GM19468 (cell line): ENCODE data around the gene ZNF787.

Experiments used
- ATAC-seq: cut with Tn5 transposase; IDR thresholded peaks from one replicate; pipeline ENCODE4 v1.9.1; 2021; ENCODE audit warnings: mild to moderate bottlenecking, moderate library complexity, moderate number of reproducible peaks; ENCODE audit not compliant: unreplicated experiment; ENCODE audit errors: extremely low read depth

The ZNF787 gene

DNA sequence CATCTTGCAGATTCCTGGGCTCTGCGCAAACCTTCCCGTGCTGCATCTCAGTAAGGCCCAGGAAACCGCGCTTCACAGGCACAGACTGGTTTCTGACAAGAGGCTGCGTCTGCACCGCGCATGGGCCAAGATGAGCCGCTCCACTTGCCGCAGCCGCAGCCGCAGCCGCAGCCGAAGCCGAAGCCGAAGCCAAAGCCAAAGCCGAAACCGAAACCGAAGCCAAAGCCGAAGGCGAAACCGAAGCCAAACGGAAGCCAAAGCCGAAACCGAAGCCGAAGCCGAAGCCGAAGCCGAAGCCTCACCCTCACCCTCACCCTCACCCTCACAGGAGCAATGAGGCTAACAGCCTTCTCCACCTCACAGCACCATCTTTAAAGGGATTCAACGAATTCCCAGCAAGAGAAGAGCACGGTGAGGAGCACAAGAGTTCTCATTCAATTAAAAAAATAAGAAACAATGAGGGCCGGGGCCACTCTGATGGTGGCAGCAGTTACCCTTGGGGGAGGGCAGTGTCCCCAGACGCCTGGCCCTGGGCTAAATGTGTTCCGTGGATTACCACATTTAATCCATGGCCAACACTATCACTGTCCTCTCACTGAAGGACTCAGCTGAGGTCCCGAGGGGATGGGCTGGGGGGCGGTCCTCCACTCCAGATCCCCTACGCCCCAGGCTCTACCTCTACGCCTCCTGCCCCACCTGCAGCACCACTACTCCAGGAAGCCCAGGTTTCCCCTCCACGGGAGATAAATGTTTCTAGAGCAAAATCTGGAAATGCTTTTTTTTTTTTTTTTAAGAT, 29.1 kb downstream of the ZNF787 start:
- ATAC-seq = no peak

DNA sequence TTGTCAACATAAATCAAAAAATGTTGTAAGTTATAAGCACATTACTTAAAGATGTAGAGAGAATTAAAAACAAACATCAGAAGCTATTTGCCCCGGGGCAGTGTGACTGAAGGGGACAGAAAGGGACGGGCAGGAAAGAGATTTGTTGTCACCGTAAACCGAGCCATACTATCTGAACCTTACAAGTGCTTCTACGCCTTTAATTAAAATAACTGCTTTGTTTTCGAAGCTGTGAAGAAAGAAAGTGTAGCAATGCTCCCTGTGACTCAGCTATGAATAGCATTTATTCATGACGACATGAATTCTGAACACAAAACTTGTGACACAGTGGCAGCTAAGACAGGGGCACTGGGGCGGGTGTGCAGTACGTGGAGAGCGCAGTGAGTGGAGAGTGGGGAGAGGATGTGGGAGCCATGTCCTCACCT, 30.0 kb downstream of the ZNF787 start:
- ATAC-seq = no peak

DNA sequence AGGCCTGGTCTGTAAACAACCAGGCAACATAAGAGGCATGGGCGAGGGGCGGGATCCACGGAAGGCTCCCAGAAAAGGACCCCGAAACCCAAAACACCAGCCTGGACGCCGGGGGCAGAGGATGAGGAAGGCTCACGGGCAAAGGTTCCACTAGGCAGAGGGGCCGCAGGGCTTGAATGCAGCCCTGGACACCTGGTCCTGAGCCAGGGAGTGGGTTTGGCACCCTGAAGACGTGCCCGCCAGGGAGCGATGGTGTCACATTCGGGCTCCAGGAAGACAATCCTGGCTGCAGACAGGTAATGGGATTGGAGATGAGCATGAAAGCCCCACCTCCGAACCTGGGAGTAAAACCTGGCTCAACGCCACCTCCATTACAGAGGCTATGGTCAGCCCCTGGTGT, 31.8 kb downstream of the ZNF787 start:
- no peak for ATAC-seq

DNA sequence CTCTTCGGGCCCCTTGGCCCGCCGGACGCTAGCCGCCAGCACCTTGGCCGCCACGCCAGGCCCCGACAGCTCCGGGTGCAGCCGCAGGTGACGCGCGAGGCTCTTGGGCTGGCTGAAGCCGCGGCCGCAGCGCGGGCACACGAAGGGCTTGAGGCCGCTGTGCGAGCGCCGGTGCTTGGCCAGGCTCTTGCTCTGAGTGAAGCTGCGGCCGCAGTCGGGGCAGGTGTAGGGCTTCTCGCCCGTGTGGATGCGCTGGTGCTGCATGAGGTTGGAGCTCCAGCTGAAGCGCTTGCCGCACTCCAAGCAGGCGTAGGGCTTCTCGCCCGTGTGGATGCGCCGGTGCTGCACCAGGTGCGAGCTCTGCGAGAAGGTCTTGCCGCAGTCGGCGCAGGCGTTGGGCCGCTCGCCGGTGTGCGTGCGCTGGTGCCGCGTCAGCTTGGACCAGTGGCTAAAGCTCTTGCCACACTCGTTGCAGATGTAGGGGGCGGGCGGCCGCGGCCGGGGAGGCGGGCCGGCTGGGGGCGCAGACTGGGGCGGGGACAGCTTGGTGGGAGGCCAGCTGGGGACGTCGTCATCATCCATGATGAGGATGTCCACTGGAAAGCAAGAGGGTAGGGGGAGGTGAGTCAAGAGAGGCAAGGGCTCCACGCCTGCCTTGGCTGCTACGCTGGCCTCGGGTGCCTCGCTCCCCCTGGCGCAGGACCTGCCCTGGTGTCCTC, 32.4 kb downstream of the ZNF787 start:
- ATAC-seq = no peak

DNA sequence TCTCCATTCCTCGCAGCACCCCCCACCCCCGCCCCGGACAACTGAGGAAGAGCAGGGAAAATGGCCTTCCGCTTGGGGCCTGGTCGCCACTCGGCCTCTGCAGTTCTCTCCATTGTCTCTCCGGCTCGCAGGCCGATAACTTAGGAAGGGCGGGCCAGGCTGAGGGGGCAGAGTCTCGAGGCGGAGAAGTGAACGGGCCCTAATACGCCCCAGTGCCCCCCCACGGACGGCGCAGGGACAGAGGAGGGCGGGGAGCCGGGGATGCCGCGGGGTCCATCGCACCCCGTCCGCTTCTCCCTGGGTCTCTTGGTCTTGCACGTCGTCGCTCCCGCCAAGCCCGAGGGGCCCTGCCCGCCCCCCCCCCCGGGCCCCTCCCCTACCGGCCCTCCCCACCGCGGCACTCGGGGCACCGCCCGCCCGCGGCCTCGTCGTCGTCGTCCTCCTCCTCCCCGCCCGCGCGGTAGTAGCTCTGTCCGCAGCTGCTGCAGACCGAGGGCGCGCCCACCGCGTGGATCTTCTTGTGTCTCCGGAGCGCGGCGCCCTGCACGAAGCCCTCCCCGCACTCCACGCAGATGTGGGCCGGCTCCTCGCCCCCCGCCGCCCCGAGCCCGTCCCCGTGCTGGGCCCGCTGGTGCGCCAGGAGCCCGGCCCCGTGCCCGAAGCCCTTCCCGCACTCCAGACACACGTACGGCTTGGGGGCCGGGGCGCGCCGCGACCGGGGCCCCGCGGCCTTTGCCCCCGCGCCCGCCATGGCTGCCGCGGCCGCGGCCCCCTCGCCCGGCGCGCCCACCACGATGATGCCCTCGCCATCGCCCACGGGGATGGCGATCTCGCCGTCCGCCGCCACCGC, 33.2 kb downstream of the ZNF787 start:
- ATAC-seq = no peak

DNA sequence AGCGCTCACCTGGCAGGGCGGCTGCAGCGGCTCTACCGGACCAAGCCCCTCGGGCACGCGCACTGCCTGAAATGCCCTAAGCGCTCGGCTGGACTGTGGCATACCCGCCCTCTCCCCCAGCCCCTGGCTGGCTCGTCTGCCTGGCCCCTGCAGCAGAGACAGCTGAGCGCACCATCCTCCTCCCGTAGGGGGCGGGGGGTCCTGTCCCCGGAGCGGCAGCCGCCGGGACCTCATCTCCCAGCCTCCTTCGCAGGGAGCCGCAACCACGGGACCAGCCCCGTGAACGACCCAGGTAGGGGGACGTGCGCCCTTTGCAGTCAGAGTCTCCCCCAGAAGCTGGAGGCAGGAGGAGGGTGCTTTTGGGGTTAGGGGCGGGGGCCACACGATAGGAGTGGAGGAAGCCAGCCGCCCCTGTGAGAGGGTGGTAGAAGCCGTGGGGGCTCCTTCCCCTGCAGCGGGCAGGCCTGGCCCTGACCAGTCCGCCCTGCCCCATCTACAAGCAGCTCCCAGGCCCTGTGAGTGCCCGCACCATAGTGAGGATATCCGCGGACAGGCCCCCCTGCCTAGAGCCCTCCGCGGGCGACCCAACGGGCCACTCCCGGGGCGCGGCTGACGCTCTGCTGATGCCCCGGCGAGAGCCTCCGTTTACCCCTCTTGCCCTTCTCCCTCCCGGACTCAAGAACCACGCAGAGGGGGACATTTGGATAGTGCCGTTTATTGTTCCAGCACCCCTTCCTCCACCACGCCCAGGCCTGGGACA, 34.2 kb downstream of the ZNF787 start:
- ATAC-seq = no peak

DNA sequence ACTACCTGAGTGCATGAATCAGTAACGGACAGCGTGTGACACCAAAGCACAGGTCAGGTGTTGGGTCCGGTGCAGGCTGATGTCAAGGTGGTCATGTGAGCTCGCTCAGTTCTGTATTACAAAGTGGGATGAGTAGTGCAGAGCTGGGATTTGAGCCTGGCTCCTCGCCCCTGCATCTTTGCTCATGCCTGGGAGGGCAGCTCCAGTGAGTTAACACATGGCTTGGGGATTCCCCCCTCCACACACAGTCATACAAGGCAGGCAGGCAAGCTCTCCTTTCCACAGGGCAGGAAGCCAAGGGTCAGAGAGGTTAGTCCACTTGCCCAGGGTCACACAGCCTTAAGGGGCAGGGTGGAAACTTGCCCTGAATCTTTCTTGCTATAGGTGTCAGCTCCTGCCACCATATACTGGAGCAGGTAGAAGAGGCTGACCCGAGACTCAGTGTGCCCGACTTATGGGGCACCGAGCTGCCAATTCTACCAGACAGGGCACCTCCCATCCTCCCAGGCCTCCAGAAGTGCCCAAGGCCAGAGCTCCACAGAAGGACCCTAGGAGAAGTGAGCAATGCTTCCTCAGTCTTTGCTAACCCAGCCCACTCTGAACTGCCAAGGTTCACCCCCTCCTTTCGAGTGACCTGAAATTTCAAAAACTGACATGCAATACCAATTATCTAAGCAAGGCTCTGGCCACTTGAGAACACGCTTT, 35.4 kb downstream of the ZNF787 start:
- ATAC-seq = no peak

DNA sequence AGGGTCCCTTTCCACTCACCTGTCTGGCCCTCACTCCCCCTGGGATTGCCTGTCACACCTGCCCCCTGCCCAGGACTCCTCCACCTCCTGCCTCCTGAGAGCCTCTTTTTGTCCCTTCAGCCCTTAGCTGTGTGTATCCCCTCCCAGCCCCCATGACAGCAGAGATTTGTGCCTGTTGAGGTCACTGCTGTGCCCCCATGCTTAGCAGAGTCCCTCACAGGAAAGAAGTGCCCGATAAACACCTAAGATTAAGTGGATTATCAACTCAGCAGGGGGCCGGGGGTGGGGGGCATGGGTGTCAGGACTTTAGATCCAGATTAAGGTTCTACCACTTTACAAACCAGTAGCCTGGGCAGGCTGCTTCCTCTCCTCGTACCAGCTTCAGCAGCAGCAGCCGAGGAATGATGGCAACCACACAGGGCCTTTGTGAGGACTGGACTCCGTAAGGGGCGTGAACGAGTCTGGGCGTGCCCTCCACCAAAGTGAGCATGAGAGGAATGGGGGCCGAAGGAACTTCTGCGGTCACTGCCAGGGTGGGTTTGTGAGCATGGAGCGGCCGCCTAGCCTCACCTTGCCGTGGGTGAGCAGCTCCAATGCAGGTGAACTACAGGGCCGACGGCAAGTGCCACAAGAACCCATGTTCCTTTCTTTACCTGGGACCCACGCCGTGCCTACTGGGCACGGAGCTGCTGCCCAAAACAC, 36.1 kb downstream of the ZNF787 start:
- ATAC-seq = no peak

DNA sequence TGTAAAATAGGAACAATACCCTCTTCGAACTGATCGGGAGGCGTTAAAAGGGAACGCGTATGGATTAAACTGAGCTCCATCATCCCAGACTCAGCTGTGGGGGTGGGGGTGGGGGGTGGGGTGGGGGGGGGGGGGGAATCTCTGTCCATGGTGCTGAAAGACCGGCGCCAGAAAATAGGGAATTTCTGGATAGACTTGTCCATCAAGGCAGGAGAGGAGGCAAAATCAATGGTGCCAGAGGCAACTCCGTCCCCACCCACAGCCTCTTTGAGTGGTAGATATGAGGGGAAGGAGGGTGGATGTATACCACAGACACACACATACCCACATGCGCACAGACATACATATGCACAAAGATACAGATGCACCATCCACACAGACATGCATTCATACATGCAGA, 37.4 kb downstream of the ZNF787 start:
- ATAC-seq = no peak

DNA sequence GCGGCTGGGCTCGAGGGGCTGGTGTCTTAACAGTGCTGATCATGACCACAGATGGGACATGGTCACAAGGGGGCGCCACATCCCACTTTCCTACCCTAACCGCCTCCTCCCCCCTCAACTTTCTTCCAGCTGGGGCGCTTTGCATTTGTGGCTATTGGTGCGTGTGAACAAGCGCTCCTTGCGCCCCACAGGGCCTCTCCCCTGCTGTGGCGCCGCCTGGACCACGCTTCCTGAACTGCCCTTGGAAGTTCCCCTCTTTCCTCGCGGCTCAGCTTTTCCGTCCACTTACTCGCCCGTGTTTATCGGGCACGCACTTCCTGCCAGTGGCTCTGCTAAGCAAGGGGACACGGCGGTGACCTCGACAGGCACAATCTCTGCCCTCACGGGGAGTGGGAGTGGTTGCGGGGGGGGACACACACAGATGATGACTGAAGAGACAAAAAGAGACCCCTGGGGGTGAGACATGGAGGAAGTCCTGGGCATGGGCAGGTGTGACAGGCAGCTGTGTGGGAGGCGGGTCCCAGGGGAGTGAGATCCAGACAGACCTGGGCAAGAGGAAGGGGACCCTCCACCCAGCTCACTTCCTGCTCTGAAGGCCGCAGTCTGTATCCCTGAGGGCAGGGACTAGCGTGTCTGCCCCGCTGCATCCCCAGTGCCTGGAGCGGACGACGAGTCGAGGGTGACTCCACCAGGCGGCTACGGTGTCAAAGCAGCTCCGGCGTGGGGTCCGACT, 40.3 kb downstream of the ZNF787 start:
- ATAC-seq = no peak

DNA sequence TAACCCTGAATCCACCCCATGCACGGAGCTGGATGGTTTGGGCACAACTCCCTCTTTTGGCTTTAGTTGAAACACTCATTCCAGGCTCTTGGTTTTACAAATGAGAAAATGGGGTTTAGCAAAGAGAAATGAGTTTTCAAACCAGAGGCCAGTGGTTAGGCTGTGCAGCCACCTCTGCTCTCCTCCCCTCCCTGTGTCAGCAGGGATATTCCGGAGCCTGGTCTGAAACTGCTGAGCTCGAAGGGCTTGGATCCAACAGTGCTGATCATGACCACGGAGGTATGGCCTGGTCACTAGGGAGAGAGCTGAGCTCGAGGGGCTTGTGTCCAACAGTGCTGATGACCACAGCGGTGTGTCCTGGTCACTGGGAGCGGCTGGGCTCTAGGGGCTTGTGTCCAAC, 41.5 kb downstream of the ZNF787 start:
- ATAC-seq = no peak

DNA sequence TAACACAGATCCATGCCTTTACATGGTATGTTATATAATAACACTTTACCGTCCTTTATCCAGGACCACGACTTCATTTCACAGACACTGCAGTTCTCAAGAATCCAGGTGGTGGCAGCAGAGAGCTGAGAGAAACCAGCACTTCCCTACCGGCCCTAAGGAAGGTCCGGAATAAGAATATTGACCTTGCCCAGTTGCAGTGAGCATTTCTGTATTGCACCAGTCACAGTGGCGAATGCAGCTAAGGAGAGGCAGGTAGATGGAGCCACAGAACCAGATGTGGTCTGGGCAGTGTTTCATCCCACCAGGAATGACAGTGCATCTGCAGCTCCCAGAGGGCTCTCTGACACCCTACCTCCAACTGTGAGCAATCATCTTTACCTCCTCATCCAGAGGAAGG, 44.6 kb downstream of the ZNF787 start:
- ATAC-seq = no peak

DNA sequence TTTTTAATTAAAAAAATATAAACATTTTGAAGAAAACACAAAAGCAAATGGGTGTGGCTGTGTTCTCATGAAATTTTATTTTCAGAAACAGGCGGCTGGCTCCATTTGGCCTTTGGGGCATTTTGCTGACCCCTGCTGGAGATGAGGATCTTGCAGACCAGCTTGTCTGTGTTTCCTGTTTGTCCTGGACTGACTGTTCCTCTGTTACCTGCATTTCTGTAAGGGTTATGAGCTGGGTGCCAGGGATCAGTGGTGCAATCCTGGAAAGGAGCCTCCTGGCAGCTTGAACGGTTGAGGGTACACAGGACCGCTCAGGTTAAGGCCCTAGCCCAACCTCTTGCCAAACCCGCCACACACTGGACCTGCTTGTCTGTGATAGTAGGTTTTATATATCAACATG, 49.9 kb downstream of the ZNF787 start:
- no peak for ATAC-seq

DNA sequence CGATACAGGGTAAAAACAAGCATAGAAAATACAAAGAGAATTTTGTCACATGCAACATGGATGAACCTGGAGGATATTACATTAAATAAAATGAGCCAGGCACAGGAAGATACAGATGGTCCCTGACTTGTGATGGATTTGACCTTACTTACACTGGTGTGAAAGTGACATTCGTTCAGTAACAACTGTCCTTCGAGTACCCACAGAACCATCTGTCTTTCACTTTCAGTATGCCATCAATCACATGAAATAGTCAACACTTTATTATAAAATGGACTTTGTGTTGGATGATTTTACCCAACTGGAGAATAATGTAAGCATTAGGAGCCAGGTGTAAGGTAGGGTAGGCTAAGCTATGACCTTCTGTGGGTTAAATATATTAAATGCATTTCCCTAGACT, 51.5 kb downstream of the ZNF787 start:
- ATAC-seq = no peak

DNA sequence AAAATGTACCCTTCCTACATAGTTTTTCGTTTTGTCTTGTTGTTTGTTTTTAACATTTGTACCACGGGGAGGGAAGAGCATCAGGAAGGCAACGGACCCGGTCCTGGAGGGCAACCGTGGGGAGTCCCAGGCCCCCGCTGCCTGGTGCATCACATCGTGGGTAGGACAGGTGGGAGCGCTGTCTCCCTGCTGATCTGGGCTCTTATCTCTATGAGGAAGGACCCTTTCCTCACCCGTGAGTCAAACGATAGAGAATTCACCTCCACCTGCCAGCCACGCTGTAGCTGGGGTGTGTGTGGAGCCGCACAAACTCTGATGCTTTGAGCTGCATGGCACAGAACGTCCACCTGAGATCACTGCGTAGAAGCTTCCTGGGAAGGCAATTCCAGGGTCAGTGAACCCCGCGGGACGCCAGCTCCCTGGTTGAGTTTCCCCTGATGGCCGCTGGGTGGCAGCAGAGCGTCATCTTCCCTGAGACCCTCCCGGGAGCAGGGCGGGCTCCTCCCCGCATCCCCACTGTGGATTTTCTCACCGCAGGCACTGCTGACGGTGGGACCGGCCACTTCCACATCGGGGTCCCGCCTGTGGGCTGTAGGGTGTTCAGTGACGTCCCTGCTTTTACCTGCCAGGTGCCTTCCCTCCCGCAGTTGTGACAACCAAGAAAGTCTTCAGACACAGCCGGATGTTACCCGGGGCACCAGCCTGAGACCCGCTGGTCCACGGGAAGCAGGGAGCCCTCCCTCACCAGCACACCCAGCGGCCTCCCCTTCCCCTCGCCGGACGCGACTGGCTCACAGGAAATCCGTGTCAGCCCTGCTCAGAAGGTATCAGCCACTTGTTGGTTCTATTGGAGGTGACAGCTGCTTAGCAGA, 54.7 kb downstream of the ZNF787 start:
- no peak for ATAC-seq

DNA sequence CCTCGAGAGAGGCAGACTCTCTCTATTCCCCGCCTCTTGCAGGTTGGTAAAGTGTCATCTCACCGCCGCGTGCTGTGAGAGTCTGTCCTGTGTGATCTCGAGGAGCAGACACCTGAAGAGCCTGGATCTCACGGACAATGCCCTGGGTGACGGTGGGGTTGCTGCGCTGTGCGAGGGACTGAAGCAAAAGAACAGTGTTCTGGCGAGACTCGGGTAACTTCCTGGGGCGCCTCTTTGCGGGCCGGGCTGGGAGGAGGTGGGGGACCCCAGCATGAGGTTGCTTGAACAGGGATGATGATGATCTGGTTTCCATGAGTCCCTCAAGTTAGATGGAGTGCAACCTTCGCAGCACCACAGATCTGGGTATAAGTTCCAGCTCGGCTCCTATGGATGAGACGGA, 67.5 kb downstream of the ZNF787 start:
- ATAC-seq = no peak
